GM21825 (cell line): ENCODE results near the gene ZNF70.

Source experiments
- ATAC-seq: cut with Tn5 transposase; IDR thresholded peaks from one replicate; pipeline ENCODE4 v1.9.1; 2021; ENCODE audit warnings: mild to moderate bottlenecking, moderate library complexity; ENCODE audit not compliant: unreplicated experiment

ZNF70 gene

DNA sequence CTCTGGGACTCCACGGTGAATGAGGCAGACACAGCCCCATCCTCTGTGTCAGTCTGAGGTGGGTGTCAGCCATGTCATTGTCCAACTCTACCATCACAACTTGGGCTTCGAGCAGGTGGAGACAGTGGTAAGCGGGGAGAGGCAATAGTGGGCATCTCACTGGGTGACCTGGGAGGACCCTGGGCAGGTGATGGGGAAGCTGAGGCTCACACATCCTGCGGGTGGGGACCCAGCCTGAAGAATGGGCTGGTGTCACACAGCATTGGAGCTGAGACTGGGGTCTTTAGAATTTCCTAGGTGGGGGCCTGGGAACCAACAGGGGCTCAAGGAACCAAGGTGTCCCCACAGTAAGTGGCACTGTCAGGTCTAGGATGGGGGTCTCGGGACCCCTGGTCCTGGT, 28.8 kb upstream of the ZNF70 start:
- no peak for ATAC-seq

DNA sequence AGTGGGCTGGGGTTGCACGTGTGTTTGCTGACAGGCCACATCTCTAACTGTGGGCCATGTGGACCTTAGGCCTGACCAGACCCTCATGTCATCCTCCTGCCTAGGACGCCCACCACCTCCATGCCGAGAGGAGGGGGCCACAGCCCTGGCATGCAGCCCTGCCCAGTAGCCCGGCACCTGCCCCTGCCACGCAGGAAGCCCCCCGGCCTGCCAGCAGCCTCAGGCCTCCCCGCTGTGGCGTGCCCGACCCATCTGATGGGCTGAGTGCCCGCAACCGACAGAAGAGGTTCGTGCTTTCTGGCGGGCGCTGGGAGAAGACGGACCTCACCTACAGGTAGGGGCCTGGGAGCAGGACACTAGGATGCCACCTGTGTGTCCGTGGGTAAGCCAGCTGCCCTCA, 28.2 kb upstream of the ZNF70 start:
- no peak for ATAC-seq

GRCh38 chr22:23778577-23778900, 27.6 kb upstream of the ZNF70 start:
- no peak for ATAC-seq

- no peak for ATAC-seq
Measured at GRCh38 chr22:23777776-23778576, 27.1 kb upstream of the ZNF70 start.

DNA sequence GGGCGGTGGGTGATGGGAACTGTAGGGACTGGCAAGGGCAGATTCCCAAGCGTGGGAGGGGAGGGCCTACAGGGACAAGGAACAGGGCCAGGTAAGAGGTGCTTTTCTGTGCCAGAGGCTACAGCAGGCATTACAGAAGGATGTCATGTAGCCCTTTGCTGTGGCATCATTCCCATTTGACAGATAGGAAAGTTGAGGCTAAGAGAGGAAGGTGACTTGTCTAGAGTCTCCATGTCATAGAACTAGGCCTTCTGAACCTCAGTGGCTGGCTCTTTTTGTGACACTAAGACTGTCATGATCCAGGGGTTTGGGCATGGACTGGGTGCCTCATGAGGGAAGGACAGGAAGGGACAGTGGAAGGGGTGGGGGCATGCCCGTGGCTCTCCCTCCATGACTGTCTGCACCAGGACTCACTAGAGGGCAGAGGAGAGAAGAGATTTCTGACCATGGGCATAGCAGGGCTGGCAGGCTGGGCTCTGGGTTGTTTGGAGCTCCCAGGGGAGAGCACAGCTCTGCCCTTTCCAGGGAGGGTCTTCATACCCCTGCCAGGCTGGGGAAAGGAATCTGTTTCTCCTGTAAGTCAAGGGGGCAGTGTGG, 25.0 kb upstream of the ZNF70 start:
- no peak for ATAC-seq

DNA sequence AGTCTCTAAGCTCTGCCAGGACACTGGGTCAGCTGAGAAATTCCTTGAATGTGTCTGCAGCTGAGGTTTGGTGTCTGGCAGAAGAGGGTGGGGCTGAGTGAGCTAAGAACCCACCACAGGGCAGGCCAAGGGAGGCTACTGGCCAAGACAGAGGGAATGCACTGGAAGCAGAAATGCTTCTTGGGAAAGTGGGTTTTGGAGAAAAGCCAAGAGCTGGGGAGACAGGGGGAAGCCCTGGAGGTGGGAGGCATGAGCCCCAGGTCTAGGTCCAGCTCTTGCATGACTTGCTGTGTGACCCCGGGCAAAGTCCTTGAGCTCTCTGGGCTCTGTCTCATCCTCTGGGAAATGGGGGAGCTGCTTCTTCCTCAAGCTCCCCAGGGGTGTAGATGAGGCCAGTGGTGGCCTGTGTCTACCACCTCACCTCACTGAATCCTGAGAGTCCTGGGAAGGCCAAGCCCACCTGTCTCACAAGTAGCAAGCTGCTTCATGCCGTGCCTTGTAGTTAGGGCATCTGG, 24.1 kb upstream of the ZNF70 start:
- no peak for ATAC-seq

GRCh38 chr22:23774114-23774921, 23.4 kb upstream of the ZNF70 start:
- no peak for ATAC-seq

- ATAC-seq, result no peak
Measured at GRCh38 chr22:23773483-23774113, 22.7 kb upstream of the ZNF70 start.

DNA sequence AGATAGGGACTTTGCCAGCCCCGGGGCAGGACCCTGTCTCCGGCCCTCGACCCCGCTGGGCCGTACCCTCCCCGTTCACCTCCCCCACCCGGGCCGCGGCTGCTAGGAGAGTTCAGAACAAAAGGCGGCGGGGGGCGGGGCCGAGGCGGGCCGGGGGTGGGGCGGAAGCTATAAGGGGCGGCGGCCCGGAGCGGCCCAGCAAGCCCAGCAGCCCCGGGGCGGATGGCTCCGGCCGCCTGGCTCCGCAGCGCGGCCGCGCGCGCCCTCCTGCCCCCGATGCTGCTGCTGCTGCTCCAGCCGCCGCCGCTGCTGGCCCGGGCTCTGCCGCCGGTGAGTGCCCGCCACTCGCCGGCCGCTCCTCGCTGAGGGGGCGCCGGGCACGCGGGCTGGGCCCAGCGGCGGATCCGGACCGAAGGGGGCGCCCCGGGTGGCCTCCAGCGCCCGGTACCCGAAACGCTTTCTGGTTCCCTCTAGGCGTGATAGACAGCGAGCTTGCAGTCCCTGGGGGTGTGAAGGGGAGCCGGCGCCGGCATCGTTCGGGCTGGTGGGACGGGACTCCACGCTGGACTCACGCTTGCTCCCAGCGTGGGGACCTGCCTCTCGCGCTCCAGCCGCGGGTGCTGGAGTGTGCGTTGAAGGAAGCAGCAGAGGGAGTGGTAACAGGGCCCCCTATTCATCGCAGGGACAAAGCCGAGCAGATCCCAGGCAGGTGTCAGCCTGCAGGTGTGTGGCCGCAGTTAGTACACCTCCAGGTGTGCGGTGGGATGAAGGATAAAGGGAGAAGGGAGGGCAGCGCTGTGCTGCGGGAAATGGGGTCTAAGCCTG, 21.9 kb upstream of the ZNF70 start, which contains the start of gene MMP11:
MMP11 (plus strand) TSS at position 201 of the 825 bp plus-strand sequence; CDS start at position 223, 22 bp downstream.
- ATAC-seq, result no peak

DNA sequence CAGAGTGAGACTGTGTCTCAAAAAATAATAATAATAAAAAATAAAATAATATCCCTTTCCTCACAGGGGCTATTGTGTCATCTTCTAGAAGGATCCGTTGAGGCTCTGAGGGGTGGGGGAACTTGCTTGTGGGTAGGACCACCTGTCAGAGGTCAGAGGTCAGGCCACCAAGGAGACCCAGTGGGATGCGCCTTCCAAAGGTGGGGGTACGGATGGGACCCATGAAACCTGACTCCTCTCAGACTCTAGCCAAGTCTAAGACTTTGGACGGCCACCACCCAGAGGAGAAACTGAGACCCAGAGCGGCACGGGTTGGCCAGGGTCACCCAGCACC, 21.4 kb upstream of the ZNF70 start:
- ATAC-seq, result no peak

DNA sequence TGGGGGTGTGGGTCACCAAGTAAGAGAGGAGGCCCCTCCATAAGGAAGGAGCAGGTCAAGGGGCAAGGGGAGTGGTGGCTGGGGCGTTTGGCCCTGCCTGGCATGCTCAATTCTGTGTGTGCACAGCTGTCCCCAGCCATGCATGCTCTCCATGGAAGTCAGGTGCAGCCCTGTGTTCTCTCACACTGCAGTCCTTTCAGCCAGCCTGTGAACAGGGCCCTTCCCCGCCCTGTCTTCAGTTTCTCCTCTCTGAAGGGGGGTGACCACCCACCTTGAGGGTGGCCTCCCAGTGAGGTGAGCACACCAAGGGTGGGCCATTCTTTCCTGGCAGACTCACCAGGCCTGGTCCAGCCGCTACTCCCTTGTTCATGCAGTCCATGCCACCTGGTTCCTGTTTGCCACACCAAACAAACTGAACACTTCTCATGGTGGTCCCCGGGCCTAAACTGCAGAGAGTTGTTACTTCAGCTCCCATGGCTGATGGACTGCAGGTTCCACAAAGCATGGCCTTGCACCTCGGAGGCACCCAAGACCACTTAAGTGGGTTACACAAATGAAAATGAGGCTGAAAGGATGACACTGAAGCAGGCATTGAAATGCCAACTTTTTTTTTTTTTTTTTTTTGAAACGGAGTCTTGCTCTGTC, 18.5 kb upstream of the ZNF70 start:
- no peak for ATAC-seq

DNA sequence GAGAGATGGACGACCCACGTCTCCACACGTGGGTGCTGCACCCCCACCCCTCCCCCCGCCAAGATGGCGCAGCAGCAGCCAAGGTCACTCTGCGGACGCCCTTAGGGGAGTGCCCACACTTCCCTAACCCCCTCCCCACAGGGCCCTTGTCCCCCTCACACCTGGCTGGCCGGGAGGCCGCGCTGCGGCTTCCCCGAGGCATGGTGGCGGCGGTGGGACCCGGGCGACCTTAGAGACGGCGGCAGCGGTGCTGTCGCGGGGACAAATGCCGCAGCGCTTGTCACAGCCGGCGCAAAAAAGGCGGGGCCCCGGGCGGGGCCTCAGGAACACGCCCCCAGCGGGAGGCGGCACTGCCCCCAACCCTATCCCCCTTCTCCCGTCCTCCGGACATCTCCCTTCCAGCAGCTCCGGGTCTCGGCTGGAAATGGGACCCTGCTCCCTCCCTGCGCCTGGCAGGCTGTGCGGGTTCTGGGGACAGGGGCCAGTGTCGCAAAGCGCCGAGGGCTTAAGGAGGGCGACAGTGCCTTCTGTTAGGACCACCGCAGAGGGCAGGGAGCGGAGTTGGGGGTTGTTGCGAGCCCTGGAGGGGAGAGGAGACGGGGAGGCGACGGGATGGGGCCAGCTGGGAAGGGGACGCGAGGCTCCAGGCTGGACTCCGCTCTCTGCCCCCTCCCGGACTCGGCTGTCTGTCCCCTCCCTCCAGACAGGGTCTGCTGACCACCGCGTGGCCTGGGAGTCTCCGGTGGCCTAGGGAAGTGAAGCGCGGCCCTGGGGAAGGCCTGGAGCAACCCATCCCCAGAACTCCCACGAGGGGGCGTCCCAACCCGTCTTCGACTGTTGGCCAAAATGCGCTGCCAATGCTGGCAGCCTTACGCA, 17.0 kb upstream of the ZNF70 start, which contains the start of gene CHCHD10:
CHCHD10 (minus strand) TSS at position 300 of the 876 bp plus-strand sequence; CDS start at position 202, 98 bp downstream.
- peak; percentile 35 for ATAC-seq

- ATAC-seq, result no peak
Measured at GRCh38 chr22:23767303-23767672, 16.4 kb upstream of the ZNF70 start.

- no peak for ATAC-seq
Measured at GRCh38 chr22:23764899-23765881, 14.3 kb upstream of the ZNF70 start.

DNA sequence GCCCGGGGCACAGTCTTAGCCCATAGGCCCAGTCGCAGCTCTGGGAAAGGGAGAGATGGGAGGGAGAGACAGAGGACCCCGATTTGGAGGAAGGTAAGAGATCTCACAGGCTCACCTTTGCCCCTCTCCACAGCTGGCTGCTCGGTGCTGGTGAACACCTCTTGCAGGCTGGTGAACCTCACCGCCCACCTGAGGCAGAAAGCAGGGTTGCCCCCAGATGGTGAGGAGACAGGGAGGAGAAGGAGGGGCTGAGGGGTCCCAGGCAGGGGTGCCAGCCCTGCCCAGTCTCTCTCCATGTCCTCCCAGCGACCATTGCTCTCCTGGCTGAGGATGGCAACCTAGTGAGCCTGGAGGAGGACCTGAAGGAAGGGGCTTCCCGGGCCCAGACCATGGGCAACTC, 13.0 kb upstream of the ZNF70 start:
- no peak for ATAC-seq

DNA sequence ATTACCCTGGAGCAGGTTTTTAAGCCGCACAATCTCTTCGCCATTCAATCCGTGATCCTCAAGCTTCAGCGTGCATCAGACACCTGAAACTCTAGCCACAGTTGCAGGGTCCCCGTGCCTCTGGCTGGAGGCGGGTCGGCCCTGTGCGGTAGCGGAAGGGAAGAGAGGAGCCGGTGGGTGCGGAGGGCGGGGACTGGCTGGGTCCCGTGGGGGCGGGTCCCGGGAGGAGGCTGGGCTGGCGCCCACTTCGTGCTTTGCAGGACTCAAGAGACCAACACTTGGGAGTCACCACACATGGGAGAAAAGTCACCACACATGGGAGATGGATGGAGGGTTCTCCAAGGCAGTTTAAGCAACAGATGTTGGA, 12.7 kb upstream of the ZNF70 start:
- no peak for ATAC-seq

GRCh38 chr22:23762842-23763578, 12.1 kb upstream of the ZNF70 start, which contains the start of gene C22orf15:
Gene C22orf15, plus strand, starts transcription at chr22:23762990. Its CDS starts 317 bp downstream, at chr22:23763307.
- ATAC-seq, result no peak
